HEK293 (cell line): ENCODE results near the gene KRTAP4-16.
"Not testable (repeated sequence)": the region's sequence is repeated elsewhere in the genome, so short reads cannot be mapped to it uniquely, and the experiment has no call there.

Experiments
- CTCF ChIA-PET: fragments of 350-600 bp; formaldehyde crosslinking; extraction: SDS; loops from one replicate; lab custom pipeline; 2021; ENCODE audit warnings: antibody characterized with exemption; lab: Yijun Ruan, JAX
- POLR2A ChIA-PET: fragments of 300-600 bp; formaldehyde crosslinking; extraction: SDS; loops from one replicate; lab custom pipeline; 2020; ENCODE audit warnings: antibody characterized with exemption, inconsistent platforms; lab: Yijun Ruan, JAX
- H3K27ac ChIP-seq: fragments of 200-500 bp; sonication (Bioruptor generic); 2 replicates; pipeline ENCODE4 v1.5.1; 2014; ENCODE audit warnings: low read depth, low read length, control low read depth, inconsistent platforms; ENCODE audit errors: extremely low read depth
- H3K36me3 ChIP-seq, 2 experiments: fragments of 200-500 bp in 1 of 2; sonication (Bioruptor generic) in 1 of 2; 1 replicate in 1 of 2; 2 replicates in 1 of 2; pipeline ENCODE4 v1.5.1; 2014 to 2017; ENCODE audit warnings: inconsistent platforms in 2 of 2, low read length in 2 of 2; ENCODE audit not compliant: control insufficient read depth in 2 of 2, insufficient read depth in 1 of 2
- H3K4me1 ChIP-seq: fragments of 200-500 bp; sonication (Bioruptor generic); 2 replicates; pipeline ENCODE4 v1.5.1; 2014; ENCODE audit warnings: mild to moderate bottlenecking, low read length, inconsistent platforms; ENCODE audit not compliant: control insufficient read depth, insufficient read depth
- H3K4me3 ChIP-seq: 2 replicates; pipeline ENCODE4 v1.5.1; 2011; ENCODE audit warnings: low read depth, mild to moderate bottlenecking, control low read depth, low read length, moderate library complexity
- H3K9me3 ChIP-seq: fragments of 200-500 bp; sonication (Bioruptor generic); 2 replicates; pipeline ENCODE4 v1.5.1; 2014; ENCODE audit warnings: low read depth, low read length, inconsistent platforms; ENCODE audit not compliant: control insufficient read depth, insufficient read depth
- HOXC10 ChIP-seq: sonication (generic); formaldehyde crosslinking; IDR thresholded peaks from 2 replicates; pipeline ENCODE4 v1.8.1; 2023; ENCODE audit warnings: mild to moderate bottlenecking, missing genetic modification reagents
- KLF17 ChIP-seq: fragments of 450-650 bp; formaldehyde crosslinking; IDR thresholded peaks from 2 replicates; pipeline ENCODE4 v1.5.1; 2016; ENCODE audit warnings: missing biosample characterization, missing genetic modification characterization
- REPIN1 ChIP-seq: fragments of 450-650 bp; formaldehyde crosslinking; IDR thresholded peaks from 2 replicates; pipeline ENCODE4 v1.5.1; 2017; ENCODE audit warnings: missing biosample characterization, missing genetic modification characterization, low read depth
- ZNF112 ChIP-seq: fragments of 450-650 bp; formaldehyde crosslinking; IDR thresholded peaks from 2 replicates; pipeline ENCODE4 v1.5.0; 2017; ENCODE audit warnings: missing biosample characterization, missing genetic modification characterization
- ZNF138 ChIP-seq: fragments of 450-650 bp; formaldehyde crosslinking; IDR thresholded peaks from 2 replicates; pipeline ENCODE4 v1.5.1; 2016; ENCODE audit warnings: missing biosample characterization, missing genetic modification characterization, borderline replicate concordance
- ZNF140 ChIP-seq: fragments of 450-650 bp; formaldehyde crosslinking; IDR thresholded peaks from 2 replicates; pipeline ENCODE4 v1.5.1; 2016; ENCODE audit warnings: missing biosample characterization, missing genetic modification characterization
- ZNF544 ChIP-seq: fragments of 450-650 bp; formaldehyde crosslinking; IDR thresholded peaks from 2 replicates; pipeline ENCODE4 v1.5.0; 2017; ENCODE audit warnings: missing biosample characterization, missing genetic modification characterization
- ZNF558 ChIP-seq: fragments of 450-650 bp; formaldehyde crosslinking; IDR thresholded peaks from 2 replicates; pipeline ENCODE4 v1.5.1; 2016; ENCODE audit warnings: missing biosample characterization, missing genetic modification characterization
- ZNF561 ChIP-seq: fragments of 450-650 bp; IDR thresholded peaks from 2 replicates; pipeline ENCODE4 v1.5.1; 2018; ENCODE audit warnings: missing biosample characterization, missing genetic modification characterization, borderline replicate concordance
- ZNF670 ChIP-seq: fragments of 450-650 bp; formaldehyde crosslinking; IDR thresholded peaks from 2 replicates; pipeline ENCODE4 v1.5.1; 2016; ENCODE audit warnings: missing biosample characterization, missing genetic modification characterization, low read depth
- ZNF747 ChIP-seq: fragments of 450-650 bp; formaldehyde crosslinking; IDR thresholded peaks from 2 replicates; pipeline ENCODE4 v1.5.1; 2016; ENCODE audit warnings: missing biosample characterization, missing genetic modification characterization
- ZNF76 ChIP-seq: fragments of 450-650 bp; formaldehyde crosslinking; IDR thresholded peaks from 2 replicates; pipeline ENCODE4; 2016; ENCODE audit warnings: low read depth, missing biosample characterization, missing genetic modification characterization, borderline replicate concordance

Gene KRTAP4-16

GRCh38 chr17:41098042-41098441, 4.0 kb downstream of the KRTAP4-16 start, which contains the start of gene KRTAP4-8:
TSS of gene KRTAP4-8 (minus strand) at chr17:41098142. CDS start at chr17:41098084, 58 bp downstream.
- Histone ChIP-seq H3K9me3 (no peaks in the 10 kb centered on the region), H3K27ac (no peak within 1 kb of the TSS), H3K4me1 (no peaks in the 10 kb centered on the region), H3K36me3 (no peaks in the 10 kb centered on the region), H3K4me3 (no peak within 1 kb of the TSS)
- TF ChIP-seq ZNF138 (no peak), REPIN1 (no peak), KLF17 (tag by site-specific recombination) (no peak), ZNF76 (tag by site-specific recombination) (no peak), ZNF112 (tag by site-specific recombination) (no peak), HOXC10 (CRISPR knock-in tag) (no peak), ZNF561 (tag by site-specific recombination) (no peak), ZNF747 (tag by site-specific recombination) (no peak), ZNF670 (tag by site-specific recombination) (no peak), ZNF140 (tag by site-specific recombination) (no peak), ZNF558 (no peak)
- CTCF ChIA-PET, result no interaction called here
- POLR2A ChIA-PET, result no interaction called here

DNA sequence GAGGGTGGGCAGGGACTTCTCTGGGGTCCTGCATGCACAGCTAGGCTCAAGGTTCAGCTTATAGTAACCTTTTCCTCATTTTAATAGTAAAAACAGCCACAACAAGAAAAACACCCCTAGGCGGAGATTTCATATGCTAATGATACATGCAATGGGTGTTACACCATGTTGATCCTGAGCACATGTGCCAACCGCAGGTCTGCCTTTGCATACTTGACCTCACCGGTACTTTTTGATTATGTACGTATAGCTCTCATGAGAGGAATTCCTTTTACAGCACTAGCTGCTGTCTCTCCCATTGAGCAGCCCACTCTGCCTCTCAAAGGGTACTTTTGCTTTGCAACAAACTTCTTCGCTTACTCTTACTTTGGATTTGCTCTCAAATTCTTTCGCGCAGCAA, 6.0 kb downstream of the KRTAP4-16 start:
- POLR2A ChIA-PET, result no interaction called here
- no peak for TF ChIP-seq ZNF544
- CTCF ChIA-PET, result interaction anchor here (0.8 kb wide), 1 partner anchor 483 kb away, joined by 3 read pairs; no protein-coding TSS in a partner anchor
- no peak overlapping the region for H3K27ac ChIP-seq
- H3K9me3 ChIP-seq, result no peaks in the 10 kb centered on the region
- no peaks in the 10 kb centered on the region for H3K36me3 ChIP-seq
- no peaks in the 10 kb centered on the region for H3K4me1 ChIP-seq
- no peak overlapping the region for H3K4me3 ChIP-seq

GRCh38 chr17:41088760-41089352, 13.2 kb downstream of the KRTAP4-16 start:
- H3K9me3 ChIP-seq, CTCF ChIA-PET, H3K27ac ChIP-seq, H3K4me3 ChIP-seq, H3K4me1 ChIP-seq, POLR2A ChIA-PET, H3K36me3 ChIP-seq: not testable (repeated sequence)

DNA sequence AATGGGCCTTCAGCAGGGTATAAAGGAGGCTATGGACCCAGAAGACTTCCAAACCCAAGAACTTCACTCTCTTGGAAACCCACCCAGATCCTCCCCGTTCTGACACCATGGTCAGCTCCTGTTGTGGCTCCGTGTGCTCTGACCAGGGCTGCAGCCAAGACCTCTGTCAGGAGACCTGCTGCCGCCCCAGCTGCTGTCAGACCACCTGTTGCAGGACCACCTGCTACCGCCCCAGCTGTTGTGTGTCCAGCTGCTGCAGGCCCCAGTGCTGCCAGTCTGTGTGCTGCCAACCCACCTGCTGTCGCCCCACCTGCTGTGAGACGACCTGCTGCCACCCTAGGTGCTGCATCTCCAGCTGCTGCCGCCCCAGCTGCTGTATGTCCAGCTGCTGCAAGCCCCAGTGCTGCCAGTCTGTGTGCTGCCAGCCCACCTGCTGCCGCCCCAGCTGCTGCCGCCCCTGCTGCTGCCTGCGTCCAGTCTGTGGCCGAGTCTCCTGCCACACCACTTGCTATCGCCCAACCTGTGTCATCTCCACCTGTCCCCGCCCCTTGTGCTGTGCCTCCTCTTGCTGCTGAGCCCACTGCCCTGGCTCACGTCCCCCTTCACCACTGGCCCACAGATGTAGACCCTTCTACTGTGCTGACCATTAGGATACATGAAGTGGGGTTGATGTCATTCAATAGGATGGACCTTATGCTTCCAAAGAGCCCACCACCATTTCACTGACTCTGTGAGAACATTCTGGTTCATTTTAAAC, 17.7 kb downstream of the KRTAP4-16 start, which contains the start of gene KRTAP4-7:
Gene KRTAP4-7, plus strand, starts transcription at position 51 of the 757 bp plus-strand sequence. Its CDS starts 57 bp downstream, at position 108.
- H3K27ac ChIP-seq, H3K4me3 ChIP-seq, CTCF ChIA-PET, H3K36me3 ChIP-seq, POLR2A ChIA-PET, H3K9me3 ChIP-seq, H3K4me1 ChIP-seq: not testable (repeated sequence)

GRCh38 chr17:41083427-41083826, 18.6 kb downstream of the KRTAP4-16 start:
- H3K27ac ChIP-seq, POLR2A ChIA-PET: not testable (repeated sequence)

More at GRCh38 chr17:41083427-41083826, 18.6 kb downstream of the KRTAP4-16 start:
- H3K36me3 ChIP-seq, H3K4me1 ChIP-seq, H3K4me3 ChIP-seq, CTCF ChIA-PET, H3K9me3 ChIP-seq: not testable (repeated sequence)
